ENCODE data around the gene CDCA8.
A peak's percentile ranks its signal among the peaks of the same experiment; 100 is the strongest.
"Not testable (repeated sequence)": the region's sequence is repeated elsewhere in the genome, so short reads cannot be mapped to it uniquely, and the experiment has no call there.

CDCA8 gene

DNA sequence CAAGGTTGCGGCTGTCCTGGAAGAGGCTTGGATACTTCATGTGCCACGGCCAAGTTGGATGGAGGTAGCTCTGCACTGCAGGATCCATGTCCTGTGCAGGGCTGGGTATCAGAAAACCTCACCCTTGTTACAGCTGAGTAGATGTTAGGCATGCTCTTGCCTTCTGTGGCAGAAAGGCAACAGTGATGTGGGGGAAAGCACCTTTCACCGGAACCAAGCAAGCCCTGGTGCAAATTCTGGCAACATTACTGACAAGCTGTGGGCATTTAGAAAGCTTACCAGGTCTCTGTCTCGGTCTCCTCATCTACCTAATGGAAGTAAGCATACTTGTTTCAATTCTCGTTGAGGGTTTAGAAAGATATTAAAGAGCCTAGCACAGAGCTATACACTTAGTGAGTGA lies 14.5 kb upstream of the CDCA8 start:
- in situ Hi-C loops (cut with HindIII; ENCODE audit: low sequenced_read_pairs), result no loop called here
- no peak for DNase-seq (ENCODE audit: low read depth)
- H3K4me3 ChIP-seq (ENCODE audit: low read depth, low read length), result no peak overlapping the region
- TF ChIP-seq, protein P1, sequence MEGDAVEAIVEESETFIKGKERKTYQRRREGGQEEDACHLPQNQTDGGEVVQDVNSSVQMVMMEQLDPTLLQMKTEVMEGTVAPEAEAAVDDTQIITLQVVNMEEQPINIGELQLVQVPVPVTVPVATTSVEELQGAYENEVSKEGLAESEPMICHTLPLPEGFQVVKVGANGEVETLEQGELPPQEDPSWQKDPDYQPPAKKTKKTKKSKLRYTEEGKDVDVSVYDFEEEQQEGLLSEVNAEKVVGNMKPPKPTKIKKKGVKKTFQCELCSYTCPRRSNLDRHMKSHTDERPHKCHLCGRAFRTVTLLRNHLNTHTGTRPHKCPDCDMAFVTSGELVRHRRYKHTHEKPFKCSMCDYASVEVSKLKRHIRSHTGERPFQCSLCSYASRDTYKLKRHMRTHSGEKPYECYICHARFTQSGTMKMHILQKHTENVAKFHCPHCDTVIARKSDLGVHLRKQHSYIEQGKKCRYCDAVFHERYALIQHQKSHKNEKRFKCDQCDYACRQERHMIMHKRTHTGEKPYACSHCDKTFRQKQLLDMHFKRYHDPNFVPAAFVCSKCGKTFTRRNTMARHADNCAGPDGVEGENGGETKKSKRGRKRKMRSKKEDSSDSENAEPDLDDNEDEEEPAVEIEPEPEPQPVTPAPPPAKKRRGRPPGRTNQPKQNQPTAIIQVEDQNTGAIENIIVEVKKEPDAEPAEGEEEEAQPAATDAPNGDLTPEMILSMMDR (IDR thresholded peaks at IDR 0.05; ENCODE audit: low read depth, low read length, missing control alignments), result no peak

DNA sequence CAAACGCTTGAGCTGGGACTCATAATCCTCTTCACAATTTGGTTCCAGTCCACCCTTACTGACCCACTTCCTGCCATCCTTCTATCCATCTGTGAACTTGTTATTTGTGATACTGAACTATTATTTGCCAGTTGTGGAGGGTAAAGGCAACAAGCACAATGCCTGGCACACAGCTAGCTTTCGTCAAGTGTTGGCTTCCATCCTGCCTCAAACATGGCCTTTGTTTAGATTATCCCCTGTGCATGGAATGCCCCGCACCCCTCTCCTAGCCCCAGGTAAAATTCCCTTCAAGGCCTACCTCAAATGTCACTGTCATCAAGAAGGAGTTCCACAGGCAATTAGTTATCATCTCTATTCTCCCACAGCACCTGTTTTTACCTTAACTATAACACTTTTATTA lies 11.4 kb upstream of the CDCA8 start:
- in situ Hi-C loops (cut with HindIII; ENCODE audit: low sequenced_read_pairs), result no loop called here
- no peak for DNase-seq (ENCODE audit: low read depth)
- TF ChIP-seq, protein P1 (IDR thresholded peaks at IDR 0.05; ENCODE audit: low read depth, low read length, missing control alignments), result no peak
- no peak overlapping the region for H3K4me3 ChIP-seq (ENCODE audit: low read depth, low read length)

DNA sequence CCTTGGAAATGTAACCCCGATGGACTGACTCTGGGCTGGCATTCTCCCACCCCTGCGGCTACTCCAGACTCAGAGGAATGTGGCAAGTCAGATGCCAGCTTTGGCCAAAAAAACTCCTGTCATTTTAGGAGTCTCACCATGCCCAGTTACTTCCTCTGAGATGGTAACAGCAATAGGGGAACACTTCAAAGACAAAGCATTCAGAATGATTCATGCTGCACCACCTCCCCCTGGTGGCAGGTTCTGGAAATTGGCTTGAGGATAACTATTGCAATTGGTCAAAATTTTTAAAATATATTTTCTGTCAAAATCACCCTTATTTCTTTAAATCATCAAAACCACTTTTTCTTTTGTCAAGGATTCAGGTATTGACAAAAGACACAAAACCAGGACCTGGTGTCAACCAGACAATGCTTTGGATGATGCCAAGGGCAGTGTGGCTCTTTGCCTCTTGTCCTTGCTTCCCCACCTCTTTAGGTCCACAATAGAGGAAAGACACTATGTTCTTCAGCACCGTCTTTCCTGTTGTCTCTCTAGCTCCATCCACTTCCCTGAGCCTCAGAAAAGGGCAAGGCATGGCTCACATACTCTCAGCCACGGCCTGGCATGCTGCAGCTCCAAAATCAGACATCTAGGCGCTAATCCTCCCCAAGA lies 9.9 kb upstream of the CDCA8 start:
- TF ChIP-seq, protein P1 (IDR thresholded peaks at IDR 0.05; ENCODE audit: low read depth, low read length, missing control alignments), result peak; percentile 84
- peak; percentile 43 for DNase-seq (ENCODE audit: low read depth)
- in situ Hi-C loops (cut with HindIII; ENCODE audit: low sequenced_read_pairs), result no loop called here
- H3K4me3 ChIP-seq (ENCODE audit: low read depth, low read length), result no peak overlapping the region

DNA sequence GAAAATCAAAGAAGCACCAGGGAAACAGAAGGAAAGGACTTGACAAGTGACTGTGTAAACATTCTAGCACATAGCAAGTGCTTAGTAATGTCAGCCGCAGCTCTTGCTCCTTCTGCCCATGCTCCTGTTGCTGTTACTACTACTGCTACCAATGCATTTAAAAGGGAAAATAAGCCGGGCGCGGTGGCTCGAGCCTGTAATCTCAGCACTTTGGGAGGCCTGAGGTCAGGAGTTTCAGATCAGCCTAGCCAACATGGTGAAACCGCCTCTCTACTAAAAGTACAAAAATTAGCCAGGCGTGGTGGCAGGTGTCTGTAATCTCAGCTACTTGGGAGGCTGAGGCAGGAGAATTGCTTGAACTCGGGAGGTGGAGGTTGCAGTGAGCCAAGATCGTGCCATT lies 8.1 kb upstream of the CDCA8 start:
- H3K4me3 ChIP-seq (ENCODE audit: low read depth, low read length); in situ Hi-C loops (cut with HindIII; ENCODE audit: low sequenced_read_pairs); DNase-seq (ENCODE audit: low read depth): not testable (repeated sequence)

DNA sequence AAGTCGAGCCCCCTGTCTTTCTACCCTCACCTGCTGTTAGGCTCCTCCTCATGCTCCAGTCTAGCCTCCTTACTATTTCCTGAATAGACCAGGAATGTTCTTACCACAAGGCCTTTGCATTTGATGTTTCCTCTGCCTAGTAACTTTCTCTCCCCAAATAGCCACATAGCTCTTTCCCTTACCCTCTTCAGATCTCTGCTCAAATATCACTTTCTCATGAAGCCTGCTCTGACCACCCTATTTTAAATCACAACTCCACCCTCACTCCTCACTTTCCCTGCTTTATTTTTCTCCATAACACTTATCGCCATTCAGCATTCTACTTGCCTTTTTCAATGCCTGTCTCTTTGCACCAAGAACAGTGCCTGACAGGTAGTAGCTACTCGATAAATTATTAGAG lies 6.6 kb upstream of the CDCA8 start:
- no peak for DNase-seq (ENCODE audit: low read depth)
- in situ Hi-C loops (cut with HindIII; ENCODE audit: low sequenced_read_pairs), result no loop called here
- TF ChIP-seq, protein P1 (IDR thresholded peaks at IDR 0.05; ENCODE audit: low read depth, low read length, missing control alignments), result no peak
- H3K4me3 ChIP-seq (ENCODE audit: low read depth, low read length), result no peak overlapping the region

DNA sequence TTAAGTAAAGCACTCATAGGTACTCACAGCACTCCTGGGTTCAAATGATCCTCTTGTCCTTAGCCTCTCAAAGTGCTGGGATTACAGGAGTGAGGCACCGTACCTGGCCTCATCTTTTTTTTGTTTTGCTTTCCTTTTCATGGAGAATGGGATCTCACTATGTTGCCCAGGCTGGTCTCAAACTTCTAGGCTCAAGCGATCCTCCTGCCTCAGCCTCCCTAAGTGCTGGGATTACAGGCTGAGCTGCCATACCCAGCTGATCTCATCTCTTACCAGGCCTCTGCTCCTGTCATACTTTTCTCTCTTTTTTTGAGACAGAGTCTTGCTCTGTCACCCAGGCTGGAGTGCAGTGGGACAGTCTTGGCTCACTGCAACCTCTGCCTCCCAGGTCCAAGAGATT lies 4.6 kb upstream of the CDCA8 start:
- in situ Hi-C loops (cut with HindIII; ENCODE audit: low sequenced_read_pairs); H3K4me3 ChIP-seq (ENCODE audit: low read depth, low read length); DNase-seq (ENCODE audit: low read depth): not testable (repeated sequence)

DNA sequence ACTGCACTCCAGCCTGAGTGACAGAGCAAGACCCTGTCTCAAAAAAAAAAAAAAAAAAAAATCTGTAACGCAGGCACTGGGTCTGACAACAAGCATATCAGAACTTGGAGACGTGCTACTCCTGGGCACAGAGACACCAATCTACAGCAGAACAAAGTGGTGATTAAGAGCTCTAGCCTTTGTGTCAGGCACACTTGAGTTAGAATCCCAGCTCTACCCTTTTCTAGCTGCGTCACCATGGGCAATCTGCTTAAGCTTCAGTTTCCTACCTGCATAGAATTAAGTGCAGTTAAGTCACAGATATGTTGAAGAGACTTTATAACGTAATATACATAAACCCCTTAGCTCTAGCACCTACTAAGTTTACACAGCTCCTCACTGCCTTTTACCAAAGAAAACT lies 3.4 kb upstream of the CDCA8 start:
- TF ChIP-seq, protein P1 (IDR thresholded peaks at IDR 0.05; ENCODE audit: low read depth, low read length, missing control alignments), result no peak
- peak overlapping the region; percentile 90 for H3K4me3 ChIP-seq (ENCODE audit: low read depth, low read length)
- no peak for DNase-seq (ENCODE audit: low read depth)
- in situ Hi-C loops (cut with HindIII; ENCODE audit: low sequenced_read_pairs), result no loop called here

All from astrocyte of the cerebellum (primary cell).